Dendritic cell treated with granulocyte-macrophage colony-stimulating factor and Interleukin-4, amounts not matched to agents 40 ng/mL and 50 ng/mL, for 4 days (primary cell): ENCODE measurements around the gene AMACR.

Experiments used
- H3K27ac Mint-ChIP-seq: one replicate; pipeline ENCODE4 v1.8.0; 2022; ENCODE audit warnings: mild to moderate bottlenecking, mixed read lengths
- H3K27me3 Mint-ChIP-seq: one replicate; pipeline ENCODE4 v1.8.0; 2022; ENCODE audit warnings: mild to moderate bottlenecking, mixed read lengths
- H3K36me3 Mint-ChIP-seq: one replicate; pipeline ENCODE4 v1.8.0; 2022; ENCODE audit warnings: low read depth, mixed read lengths
- H3K4me1 Mint-ChIP-seq: one replicate; pipeline ENCODE4 v1.8.0; 2022; ENCODE audit warnings: low read depth, mixed read lengths
- H3K4me3 Mint-ChIP-seq: one replicate; pipeline ENCODE4 v1.8.0; 2022; ENCODE audit warnings: mild to moderate bottlenecking, moderate library complexity, mixed read lengths
- H3K9me3 Mint-ChIP-seq: one replicate; pipeline ENCODE4 v1.8.0; 2022; ENCODE audit warnings: mixed read lengths
- intact Hi-C: fragments of 100-400 bp; cut with micrococcal nuclease; formaldehyde crosslinking; loops from one replicate; pipeline ENCODE4 v1.15.0; 2022

The AMACR gene

DNA sequence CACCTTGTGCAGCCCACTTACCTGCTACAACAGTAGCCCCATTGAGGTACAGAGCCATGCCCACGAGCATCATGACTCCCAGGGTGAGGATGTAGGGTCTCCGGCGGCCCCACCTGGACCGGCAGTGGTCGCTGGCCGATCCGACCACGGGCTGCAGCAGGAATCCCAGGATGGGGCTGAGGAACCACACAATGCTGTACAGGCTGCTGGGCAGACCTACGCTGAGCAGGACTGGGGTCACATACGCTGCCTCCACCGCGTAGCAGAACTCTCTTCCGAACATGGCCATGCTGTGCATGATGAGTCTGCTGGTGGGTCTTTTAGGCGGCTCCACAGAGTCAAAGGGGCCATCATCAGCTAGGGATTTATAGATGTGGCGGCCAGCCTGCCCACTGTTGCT, 23.7 kb downstream of the AMACR start:
- Mint-ChIP-seq H3K4me1 (no peaks in the 10 kb centered on the region), H3K27ac (no peak overlapping the region), H3K9me3 (no peaks in the 10 kb centered on the region), H3K4me3 (no peak overlapping the region), H3K27me3 (no peaks in the 10 kb centered on the region), H3K36me3 (peaks cover 14% of the 10 kb centered on the region)
- intact Hi-C loops: no loop called here

DNA sequence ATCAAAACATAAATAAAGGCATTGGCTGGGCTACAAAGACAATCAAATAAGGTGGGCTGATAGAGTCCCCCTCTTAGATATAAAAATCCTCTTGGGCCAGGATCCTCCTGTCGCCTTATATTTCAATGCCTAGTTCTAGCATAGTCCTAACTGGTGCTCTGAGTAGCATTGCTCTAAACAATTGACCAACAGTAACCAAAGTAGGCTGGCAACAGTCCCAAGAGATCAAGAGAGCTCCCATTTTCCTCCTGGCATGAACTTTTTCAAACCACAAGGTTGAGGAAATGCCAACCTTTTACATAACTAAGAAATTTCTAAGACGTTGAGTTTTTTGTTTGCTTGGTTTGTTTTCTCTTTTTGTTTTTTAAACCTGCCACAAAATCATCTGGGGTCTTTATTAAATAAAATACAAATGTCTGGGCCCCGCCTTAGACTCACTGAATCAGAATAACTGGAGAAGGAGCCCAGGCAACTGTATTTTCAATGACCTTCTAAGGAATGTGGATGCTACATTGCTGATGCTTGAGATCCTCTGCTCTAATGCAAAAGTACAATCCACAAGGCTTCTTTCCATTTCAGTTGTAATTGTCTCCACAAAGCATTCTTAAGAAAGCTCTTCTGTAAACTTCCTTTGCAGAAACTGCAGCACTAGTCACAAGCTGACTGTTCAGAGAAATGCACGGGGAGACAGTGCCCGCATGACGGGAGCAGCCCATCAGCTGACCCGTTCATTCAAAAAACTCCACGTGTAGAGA, 26.3 kb downstream of the AMACR start:
- Mint-ChIP-seq H3K36me3 (no peaks in the 10 kb centered on the region), H3K4me3 (no peak overlapping the region), H3K9me3 (no peaks in the 10 kb centered on the region), H3K4me1 (no peaks in the 10 kb centered on the region), H3K27me3 (no peaks in the 10 kb centered on the region), H3K27ac (no peak overlapping the region)
- intact Hi-C loops: no loop called here

DNA sequence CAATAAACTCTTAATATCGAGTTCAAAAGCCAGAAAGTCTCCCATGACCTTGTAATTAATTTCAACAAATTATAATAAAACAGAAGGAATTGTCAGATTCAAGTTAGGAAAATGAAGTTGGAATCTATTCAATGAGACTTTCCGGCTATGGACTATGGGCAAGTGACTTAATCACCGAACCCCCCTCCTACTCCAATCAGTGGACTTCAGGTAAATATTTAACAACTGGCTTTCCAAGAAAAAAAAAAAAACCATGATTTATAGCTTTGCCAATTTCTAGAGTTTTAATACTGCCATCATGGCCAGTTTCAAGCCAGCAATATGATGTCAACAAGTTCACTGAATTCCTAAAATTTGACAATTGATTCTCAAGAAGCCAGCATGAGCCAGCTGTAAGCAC, 27.8 kb downstream of the AMACR start:
- intact Hi-C loops: no loop called here
- H3K4me1 Mint-ChIP-seq: no peaks in the 10 kb centered on the region
- H3K36me3 Mint-ChIP-seq: no peaks in the 10 kb centered on the region
- no peaks in the 10 kb centered on the region for H3K9me3 Mint-ChIP-seq
- no peak overlapping the region for H3K27ac Mint-ChIP-seq
- H3K4me3 Mint-ChIP-seq: no peak overlapping the region
- H3K27me3 Mint-ChIP-seq: no peaks in the 10 kb centered on the region

DNA sequence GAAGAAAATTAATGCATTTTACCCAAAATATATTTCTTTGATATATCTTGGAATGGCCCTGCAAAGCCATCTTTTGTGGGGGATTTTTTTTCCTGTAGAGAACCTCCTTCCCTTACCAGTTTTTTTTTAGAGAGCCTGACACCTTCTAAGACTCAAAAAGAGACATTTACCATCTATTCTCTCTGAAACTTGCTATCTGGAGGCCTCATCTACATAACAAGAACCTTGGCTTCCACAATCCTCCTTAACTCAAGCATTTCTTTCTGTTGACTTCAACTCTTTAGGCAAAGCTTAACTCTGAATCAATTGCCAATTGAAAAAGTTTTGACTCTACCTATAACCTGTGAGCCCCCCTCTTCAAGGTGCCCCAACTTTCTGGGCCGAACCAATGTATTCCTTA, 29.5 kb downstream of the AMACR start:
- H3K4me3 Mint-ChIP-seq: no peak overlapping the region

DNA sequence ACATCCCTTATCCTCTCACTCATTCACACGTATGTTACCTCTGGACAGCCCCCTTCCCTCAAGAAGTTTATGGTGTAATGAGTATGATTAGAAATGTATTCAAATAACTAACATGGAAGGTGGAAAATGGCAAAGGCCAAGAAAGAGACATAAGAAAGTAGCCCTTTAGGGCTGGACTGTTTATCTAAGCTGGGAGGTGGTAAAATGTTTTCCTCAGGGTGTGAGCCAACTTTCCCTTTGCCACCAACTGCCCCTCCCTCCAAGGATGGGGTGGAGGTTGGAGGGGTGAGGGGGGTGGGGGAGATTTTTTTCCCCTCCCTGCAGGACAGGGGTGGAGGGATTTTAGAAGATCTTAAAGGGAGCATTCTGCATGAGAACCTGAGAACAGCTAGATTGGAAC, 31.5 kb downstream of the AMACR start:
- H3K4me1 Mint-ChIP-seq: no peaks in the 10 kb centered on the region
- no peaks in the 10 kb centered on the region for H3K27me3 Mint-ChIP-seq
- no peaks in the 10 kb centered on the region for H3K9me3 Mint-ChIP-seq
- H3K27ac Mint-ChIP-seq: no peak overlapping the region
- H3K36me3 Mint-ChIP-seq: no peaks in the 10 kb centered on the region
- intact Hi-C loops: no loop called here
- H3K4me3 Mint-ChIP-seq: no peak overlapping the region

More for the DNA sequence above, 29.5 kb downstream of the AMACR start:
- Mint-ChIP-seq H3K4me1 (no peaks in the 10 kb centered on the region), H3K36me3 (no peaks in the 10 kb centered on the region), H3K27me3 (no peaks in the 10 kb centered on the region), H3K9me3 (no peaks in the 10 kb centered on the region), H3K27ac (no peak overlapping the region)
- intact Hi-C loops: no loop called here

DNA sequence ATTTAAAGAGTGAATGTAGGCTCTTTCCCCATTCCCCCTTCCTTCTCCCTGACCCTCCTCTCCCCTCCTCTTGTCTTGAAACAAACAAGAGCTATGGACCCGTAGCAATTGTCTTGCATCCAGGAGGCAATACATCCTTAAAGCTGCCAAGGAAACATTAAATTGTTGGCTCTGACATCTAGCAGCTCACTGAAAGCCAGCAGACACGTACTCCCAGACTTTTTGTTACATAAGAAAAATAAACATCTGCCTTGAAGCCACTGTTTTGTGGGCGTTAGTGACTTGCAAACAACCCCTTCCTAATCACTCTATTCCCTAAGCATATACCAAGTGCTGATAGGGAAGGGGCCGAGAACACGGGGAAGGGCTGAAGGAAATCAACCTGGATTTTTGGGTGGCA, 32.0 kb downstream of the AMACR start:
- Mint-ChIP-seq H3K4me3 (no peak overlapping the region), H3K4me1 (no peaks in the 10 kb centered on the region), H3K27me3 (no peaks in the 10 kb centered on the region), H3K27ac (no peak overlapping the region), H3K36me3 (no peaks in the 10 kb centered on the region), H3K9me3 (no peaks in the 10 kb centered on the region)
- intact Hi-C loops: no loop called here

DNA sequence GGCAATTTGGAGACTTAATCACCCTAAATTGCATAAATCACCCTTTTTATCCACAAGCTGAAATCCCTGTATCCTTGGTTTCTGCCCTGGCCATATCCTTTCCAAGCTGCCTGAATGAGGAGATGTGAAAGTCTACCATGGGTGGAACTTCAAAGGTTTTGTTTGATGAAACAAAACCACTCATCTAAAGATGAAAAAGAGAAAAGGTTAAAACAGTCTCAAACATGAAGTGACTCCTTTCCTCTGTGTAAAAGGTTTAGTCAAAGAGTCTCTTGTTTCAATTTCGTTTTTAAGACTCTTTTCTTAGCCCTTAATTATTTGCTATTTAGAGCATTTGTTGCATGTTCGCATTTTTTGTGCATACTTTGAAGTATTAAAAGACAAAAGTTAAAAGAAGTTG, 34.6 kb downstream of the AMACR start:
- Mint-ChIP-seq H3K4me3 (no peak overlapping the region), H3K27ac (no peak overlapping the region), H3K27me3 (no peaks in the 10 kb centered on the region), H3K9me3 (no peaks in the 10 kb centered on the region), H3K4me1 (no peaks in the 10 kb centered on the region), H3K36me3 (no peaks in the 10 kb centered on the region)
- intact Hi-C loops: no loop called here

DNA sequence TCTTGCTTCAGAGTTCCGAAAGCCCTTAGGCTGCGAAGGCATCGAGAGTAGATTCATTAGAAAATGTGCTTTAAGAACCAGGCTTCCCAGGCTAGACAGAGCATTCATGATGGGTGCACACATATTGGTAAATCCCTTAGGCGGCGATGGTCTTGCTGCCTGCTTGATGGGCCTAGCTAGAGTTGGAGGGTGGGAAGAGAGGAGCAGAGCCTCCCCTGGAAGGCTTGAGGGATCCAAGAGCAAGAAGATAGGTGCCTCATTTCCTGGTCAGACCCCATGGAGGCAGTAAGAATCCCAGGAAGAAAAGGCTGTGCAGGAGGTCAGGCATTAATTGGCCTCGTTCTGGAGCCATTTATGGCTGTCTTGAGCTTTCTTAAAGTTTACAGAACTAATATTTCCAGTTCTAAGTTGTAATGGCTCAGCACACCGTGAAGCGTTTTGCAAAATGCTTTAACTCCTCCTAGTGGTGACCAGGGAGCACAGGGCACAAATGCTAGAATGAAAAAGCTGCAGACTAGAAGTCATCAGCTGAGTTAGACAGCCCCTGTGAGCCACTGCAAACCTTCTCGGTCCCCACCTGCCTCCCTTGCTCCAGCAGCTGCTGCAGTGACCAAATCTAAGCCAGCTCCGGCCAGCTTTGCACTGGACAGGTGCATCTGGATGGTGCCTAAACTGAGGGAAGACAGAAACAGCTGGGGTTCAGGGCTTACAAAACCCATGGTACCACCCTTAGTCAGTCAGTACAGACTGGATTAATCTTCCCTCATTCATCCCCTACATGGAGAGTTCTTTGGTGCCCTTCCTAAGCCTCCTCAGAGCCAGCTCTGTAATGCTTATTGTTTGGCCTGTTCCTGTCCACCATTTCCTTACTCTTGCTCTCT, 38.0 kb downstream of the AMACR start:
- no peaks in the 10 kb centered on the region for H3K27me3 Mint-ChIP-seq
- intact Hi-C loops: no loop called here
- no peaks in the 10 kb centered on the region for H3K9me3 Mint-ChIP-seq
- no peaks in the 10 kb centered on the region for H3K36me3 Mint-ChIP-seq
- no peak overlapping the region for H3K4me3 Mint-ChIP-seq
- H3K27ac Mint-ChIP-seq: no peak overlapping the region
- no peaks in the 10 kb centered on the region for H3K4me1 Mint-ChIP-seq

DNA sequence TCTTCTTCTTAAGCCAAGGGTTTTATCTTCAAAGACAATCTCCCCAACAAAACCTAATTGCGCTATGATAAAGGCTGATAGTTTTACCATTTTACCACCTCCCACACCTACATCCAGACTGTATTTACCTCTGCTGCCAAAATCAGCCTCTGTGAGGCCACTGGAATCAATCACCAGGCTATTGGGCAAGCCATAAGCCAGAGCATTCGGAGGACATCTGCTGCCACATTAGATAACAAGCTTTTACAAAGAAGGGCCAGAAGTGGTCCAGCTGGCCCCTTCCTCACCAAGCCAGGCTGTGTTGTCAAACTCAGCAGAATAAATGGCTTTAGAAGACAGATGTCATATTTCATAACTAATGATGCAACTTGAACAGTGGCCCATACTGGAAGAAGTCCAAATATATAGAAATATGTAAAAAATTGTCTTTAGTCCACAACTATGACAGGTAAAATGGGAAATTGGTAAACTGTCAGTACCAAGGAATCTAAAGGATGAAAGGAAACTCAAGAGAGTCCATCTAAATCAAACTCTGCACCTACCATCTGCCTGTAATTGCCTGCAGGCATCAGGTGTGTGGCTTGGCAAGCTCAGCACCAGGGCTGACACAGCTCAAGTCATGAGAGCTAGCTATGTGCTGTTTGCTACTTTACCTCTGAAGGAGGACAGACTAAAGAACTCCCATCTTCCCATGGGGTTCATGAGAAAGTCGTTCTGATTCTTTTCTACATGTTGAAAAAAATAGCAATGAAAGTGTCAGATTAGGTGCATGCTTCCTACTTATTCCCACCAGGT, 39.4 kb downstream of the AMACR start:
- no peaks in the 10 kb centered on the region for H3K36me3 Mint-ChIP-seq
- no peaks in the 10 kb centered on the region for H3K27me3 Mint-ChIP-seq
- intact Hi-C loops: no loop called here
- no peaks in the 10 kb centered on the region for H3K9me3 Mint-ChIP-seq
- H3K4me3 Mint-ChIP-seq: no peak overlapping the region
- H3K27ac Mint-ChIP-seq: no peak overlapping the region
- H3K4me1 Mint-ChIP-seq: no peaks in the 10 kb centered on the region

DNA sequence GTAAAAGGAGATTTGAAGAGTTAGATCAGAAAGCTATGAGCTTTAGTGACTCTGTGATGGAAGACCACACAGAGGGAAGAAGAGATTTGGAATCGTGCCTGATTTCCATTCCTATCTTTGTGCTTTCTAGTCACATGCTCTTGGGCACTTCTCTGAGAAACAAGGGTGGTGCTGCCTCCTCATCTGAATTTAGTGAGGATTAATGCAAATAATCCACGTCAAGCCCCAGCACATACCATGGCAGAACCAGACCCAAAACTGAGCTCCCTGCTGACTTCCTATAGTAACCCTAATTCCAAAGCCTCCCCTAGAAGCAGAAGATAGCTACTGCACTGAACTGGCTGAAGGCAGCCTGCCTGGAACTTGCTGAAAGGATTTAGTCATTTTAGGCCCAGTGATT, 41.0 kb downstream of the AMACR start:
- Mint-ChIP-seq H3K36me3 (no peaks in the 10 kb centered on the region), H3K27ac (no peak overlapping the region), H3K4me1 (no peaks in the 10 kb centered on the region), H3K27me3 (no peaks in the 10 kb centered on the region), H3K9me3 (no peaks in the 10 kb centered on the region), H3K4me3 (no peak overlapping the region)
- intact Hi-C loops: no loop called here

DNA sequence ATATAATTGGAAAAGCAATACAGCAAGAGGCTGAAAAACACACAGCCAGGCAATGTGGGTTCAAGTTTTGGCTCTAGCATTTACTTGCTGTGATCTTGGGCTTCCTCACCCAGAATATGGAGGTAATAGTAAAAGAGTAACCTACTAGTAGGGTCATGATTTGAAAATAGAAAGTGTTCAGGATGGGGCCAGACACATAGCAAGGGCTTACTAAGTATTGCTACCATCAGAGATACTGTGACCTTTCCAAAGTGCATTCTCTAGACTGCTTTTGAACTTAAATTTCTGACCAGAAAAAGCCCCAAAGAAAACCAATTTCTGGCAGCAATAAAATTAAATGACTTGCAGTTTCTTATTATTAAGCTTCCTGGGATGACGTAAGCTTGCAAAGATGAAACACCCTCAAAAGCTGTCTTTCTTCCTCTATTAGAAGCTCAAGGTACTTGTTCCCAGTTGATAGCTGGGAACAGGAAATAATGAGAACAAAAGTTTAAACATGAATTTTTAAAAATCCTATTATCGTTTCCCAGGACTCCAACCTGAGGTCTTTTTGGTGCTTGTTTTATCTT, 43.6 kb downstream of the AMACR start:
- H3K4me3 Mint-ChIP-seq: no peak overlapping the region
- no peaks in the 10 kb centered on the region for H3K36me3 Mint-ChIP-seq
- no peaks in the 10 kb centered on the region for H3K4me1 Mint-ChIP-seq
- H3K27ac Mint-ChIP-seq: no peak overlapping the region
- H3K9me3 Mint-ChIP-seq: no peaks in the 10 kb centered on the region
- H3K27me3 Mint-ChIP-seq: no peaks in the 10 kb centered on the region
- intact Hi-C loops: no loop called here

DNA sequence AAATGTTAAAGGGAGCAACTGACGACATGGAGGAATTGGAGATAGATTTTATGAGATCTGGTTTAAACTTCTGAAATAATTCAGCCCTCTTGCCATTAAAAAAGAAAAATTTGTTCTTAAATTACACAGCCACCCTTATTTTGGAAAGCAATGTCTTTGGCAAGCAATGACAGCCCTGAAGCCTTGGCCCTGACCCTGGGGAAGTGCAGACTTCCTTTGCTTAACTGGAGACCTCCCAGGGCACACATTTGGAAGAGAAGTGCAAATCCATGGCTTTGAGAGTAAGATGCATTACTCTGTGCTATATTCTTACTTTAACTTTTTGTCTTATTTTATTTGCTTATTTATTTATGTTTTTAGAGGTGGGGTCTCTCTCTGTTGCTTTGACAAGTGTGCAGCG, 49.7 kb downstream of the AMACR start:
- Mint-ChIP-seq H3K27me3 (no peaks in the 10 kb centered on the region), H3K36me3 (no peaks in the 10 kb centered on the region), H3K4me1 (no peaks in the 10 kb centered on the region), H3K4me3 (no peak overlapping the region), H3K27ac (no peak overlapping the region), H3K9me3 (no peaks in the 10 kb centered on the region)
- intact Hi-C loops: no loop called here

DNA sequence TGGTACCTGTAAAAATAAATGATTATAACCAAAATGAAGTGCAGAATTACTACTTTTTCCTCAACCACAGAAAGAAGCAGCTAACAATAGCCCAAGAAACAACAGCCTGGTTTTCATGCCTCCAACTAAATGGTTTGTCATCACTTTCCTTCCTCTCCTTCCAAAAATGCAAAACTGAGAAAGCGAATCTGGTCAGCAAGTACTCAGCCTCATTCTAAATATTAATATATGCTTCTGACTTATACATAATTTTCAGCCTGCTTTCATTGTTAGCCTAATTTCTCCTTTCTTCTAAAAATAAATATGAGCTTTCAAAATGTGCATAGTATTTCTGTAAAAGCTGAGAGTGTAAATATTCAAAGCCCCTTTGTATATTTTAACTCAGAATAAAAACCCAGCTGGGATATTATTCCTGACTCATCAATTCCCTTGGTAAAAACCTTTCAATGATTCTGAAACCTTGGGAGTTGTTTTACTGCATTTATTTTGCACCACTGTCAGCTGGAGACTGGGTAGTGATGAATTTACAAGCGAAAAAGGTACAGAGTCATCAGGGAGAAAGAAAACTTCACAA, 50.2 kb downstream of the AMACR start:
- Mint-ChIP-seq H3K4me3 (no peak overlapping the region), H3K27me3 (no peaks in the 10 kb centered on the region), H3K27ac (no peak overlapping the region), H3K4me1 (no peaks in the 10 kb centered on the region), H3K9me3 (no peaks in the 10 kb centered on the region), H3K36me3 (no peaks in the 10 kb centered on the region)
- intact Hi-C loops: no loop called here
